ENCODE data around the gene CACHD1. TPM values are rescaled to one million over a fixed set of nuclear protein-coding genes. Genes with fewer than 3 reads are reported as not detected.

The CACHD1 gene
- total RNA-seq, 1 experiment from 2014 or later: 8.4 TPM

- Histone ChIP-seq H2AFZ (ENCODE audit: low read depth, low read length, poor library complexity, severe bottlenecking) (no peak overlapping the region), H3K27ac (ENCODE audit: low read depth, low read length) (no peak overlapping the region), H3K4me1 (ENCODE audit: control insufficient read depth in 1 of 2, insufficient read depth in 2 of 2, low read length in 2 of 2) (no peaks in the 10 kb centered on the region), H3K4me2 (ENCODE audit: low read length) (no peak overlapping the region), H3K27me3 (ENCODE audit: insufficient read depth, low read length) (no peaks in the 10 kb centered on the region), H3K9me3 (ENCODE audit: control insufficient read depth in 1 of 2, insufficient read depth in 1 of 2, low read depth in 1 of 2, low read length in 2 of 2) (no peaks in the 10 kb centered on the region), H3K9me2 (ENCODE audit: insufficient read depth) (no peaks in the 10 kb centered on the region), H3K36me3 (ENCODE audit: control insufficient read depth in 1 of 2, insufficient read depth in 2 of 2, low read length in 2 of 2) (no peaks in the 10 kb centered on the region), H4K20me1 (ENCODE audit: insufficient read depth) (no peaks in the 10 kb centered on the region), H3K9ac (ENCODE audit: low read length) (no peak overlapping the region), H3K4me3 (replicated peaks in 1 of 2; ENCODE audit: low read depth in 1 of 2, low read length in 2 of 2) (no peak overlapping the region), H3K79me2 (ENCODE audit: insufficient read depth, low read length) (no peaks in the 10 kb centered on the region; the same call in 1 of the 2 replicates)
- DNase-seq (ENCODE audit: low read depth, low spot score): no peak
- no peak for TF ChIP-seq YY1 (IDR thresholded peaks at IDR 0.05; ENCODE audit: extremely low read depth, insufficient replicate concordance, low read depth, low read length)
- no peak for TF ChIP-seq RAD21 (IDR thresholded peaks at IDR 0.05; ENCODE audit: low read depth)
- RAD21 ChIA-PET (ENCODE audit: low non-redundant PET in 1 of 2, low total read pairs in 2 of 2, uncharacterized antibody in 2 of 2, unreplicated experiment in 2 of 2): no interaction called here
- no peak for ATAC-seq
- CTCF ChIA-PET: interaction anchor here (0.5 kb wide), 1 partner anchor 15 kb away, joined by 3 read pairs; no protein-coding TSS in a partner anchor
- POLR2A ChIA-PET: no interaction called here
- intact Hi-C loops (cut with micrococcal nuclease): no loop called here
- no TSS peak for BruUV-seq (replicated peaks)
These were observed 25.9 kb downstream of the CACHD1 start for GRCh38 chr1:64495878-64496277.

GRCh38 chr1:64496606-64497005 lies 26.7 kb downstream of the CACHD1 start:
- RAD21 ChIA-PET (ENCODE audit: low non-redundant PET in 1 of 2, low total read pairs in 2 of 2, uncharacterized antibody in 2 of 2, unreplicated experiment in 2 of 2): no interaction called here
- Histone ChIP-seq H3K4me3 (replicated peaks in 1 of 2; ENCODE audit: low read depth in 1 of 2, low read length in 2 of 2) (no peak overlapping the region), H3K27ac (ENCODE audit: low read depth, low read length) (no peak overlapping the region), H3K9me2 (ENCODE audit: insufficient read depth) (no peaks in the 10 kb centered on the region), H2AFZ (ENCODE audit: low read depth, low read length, poor library complexity, severe bottlenecking) (no peak overlapping the region), H3K9me3 (ENCODE audit: control insufficient read depth in 1 of 2, insufficient read depth in 1 of 2, low read depth in 1 of 2, low read length in 2 of 2) (no peaks in the 10 kb centered on the region), H3K4me2 (ENCODE audit: low read length) (no peak overlapping the region), H3K4me1 (ENCODE audit: control insufficient read depth in 1 of 2, insufficient read depth in 2 of 2, low read length in 2 of 2) (no peaks in the 10 kb centered on the region), H4K20me1 (ENCODE audit: insufficient read depth) (no peaks in the 10 kb centered on the region), H3K9ac (ENCODE audit: low read length) (no peak overlapping the region), H3K27me3 (ENCODE audit: insufficient read depth, low read length) (no peaks in the 10 kb centered on the region), H3K36me3 (ENCODE audit: control insufficient read depth in 1 of 2, insufficient read depth in 2 of 2, low read length in 2 of 2) (no peaks in the 10 kb centered on the region), H3K79me2 (ENCODE audit: insufficient read depth, low read length) (no peaks in the 10 kb centered on the region; the same call in 1 of the 2 replicates)
- intact Hi-C loops (cut with micrococcal nuclease): no loop called here
- ATAC-seq (no peak), DNase-seq (ENCODE audit: low read depth, low spot score) (no peak)
- no TSS peak for BruUV-seq (replicated peaks)
- CTCF ChIA-PET: interaction anchor here (0.5 kb wide), 1 partner anchor 16 kb away, joined by 3 read pairs; no protein-coding TSS in a partner anchor
- POLR2A ChIA-PET: no interaction called here
- no peak for TF ChIP-seq SRF (IDR thresholded peaks at IDR 0.05; ENCODE audit: low read depth)
- TF ChIP-seq ZBTB33 (IDR thresholded peaks at IDR 0.05; ENCODE audit: extremely low read depth, insufficient replicate concordance, low read length): no peak
- no peak for TF ChIP-seq FOSL1 (IDR thresholded peaks at IDR 0.05; ENCODE audit: low read depth)
- TF ChIP-seq TCF7L2 (IDR thresholded peaks at IDR 0.05; ENCODE audit: borderline replicate concordance, extremely low read depth, insufficient read depth, insufficient read length): no peak
- TF ChIP-seq, protein P1, sequence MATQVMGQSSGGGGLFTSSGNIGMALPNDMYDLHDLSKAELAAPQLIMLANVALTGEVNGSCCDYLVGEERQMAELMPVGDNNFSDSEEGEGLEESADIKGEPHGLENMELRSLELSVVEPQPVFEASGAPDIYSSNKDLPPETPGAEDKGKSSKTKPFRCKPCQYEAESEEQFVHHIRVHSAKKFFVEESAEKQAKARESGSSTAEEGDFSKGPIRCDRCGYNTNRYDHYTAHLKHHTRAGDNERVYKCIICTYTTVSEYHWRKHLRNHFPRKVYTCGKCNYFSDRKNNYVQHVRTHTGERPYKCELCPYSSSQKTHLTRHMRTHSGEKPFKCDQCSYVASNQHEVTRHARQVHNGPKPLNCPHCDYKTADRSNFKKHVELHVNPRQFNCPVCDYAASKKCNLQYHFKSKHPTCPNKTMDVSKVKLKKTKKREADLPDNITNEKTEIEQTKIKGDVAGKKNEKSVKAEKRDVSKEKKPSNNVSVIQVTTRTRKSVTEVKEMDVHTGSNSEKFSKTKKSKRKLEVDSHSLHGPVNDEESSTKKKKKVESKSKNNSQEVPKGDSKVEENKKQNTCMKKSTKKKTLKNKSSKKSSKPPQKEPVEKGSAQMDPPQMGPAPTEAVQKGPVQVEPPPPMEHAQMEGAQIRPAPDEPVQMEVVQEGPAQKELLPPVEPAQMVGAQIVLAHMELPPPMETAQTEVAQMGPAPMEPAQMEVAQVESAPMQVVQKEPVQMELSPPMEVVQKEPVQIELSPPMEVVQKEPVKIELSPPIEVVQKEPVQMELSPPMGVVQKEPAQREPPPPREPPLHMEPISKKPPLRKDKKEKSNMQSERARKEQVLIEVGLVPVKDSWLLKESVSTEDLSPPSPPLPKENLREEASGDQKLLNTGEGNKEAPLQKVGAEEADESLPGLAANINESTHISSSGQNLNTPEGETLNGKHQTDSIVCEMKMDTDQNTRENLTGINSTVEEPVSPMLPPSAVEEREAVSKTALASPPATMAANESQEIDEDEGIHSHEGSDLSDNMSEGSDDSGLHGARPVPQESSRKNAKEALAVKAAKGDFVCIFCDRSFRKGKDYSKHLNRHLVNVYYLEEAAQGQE (IDR thresholded peaks at IDR 0.05; ENCODE audit: low read depth): no peak
- TF ChIP-seq EGR1 (IDR thresholded peaks at IDR 0.05; ENCODE audit: low read depth): no peak
- TF ChIP-seq SIN3A (IDR thresholded peaks at IDR 0.05; ENCODE audit: low read depth): no peak
- TF ChIP-seq EZH2 (IDR thresholded peaks at IDR 0.05): no peak
- TF ChIP-seq, protein P2, sequence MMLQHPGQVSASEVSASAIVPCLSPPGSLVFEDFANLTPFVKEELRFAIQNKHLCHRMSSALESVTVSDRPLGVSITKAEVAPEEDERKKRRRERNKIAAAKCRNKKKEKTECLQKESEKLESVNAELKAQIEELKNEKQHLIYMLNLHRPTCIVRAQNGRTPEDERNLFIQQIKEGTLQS (IDR thresholded peaks at IDR 0.05): no peak
- no peak for TF ChIP-seq CTCF (IDR thresholded peaks at IDR 0.05 in 2 of 3, conservative IDR thresholded peaks at IDR 0.05 in 1 of 3; ENCODE audit: borderline replicate concordance in 1 of 3, insufficient read depth in 1 of 3, low read depth in 2 of 3, low read length in 2 of 3)

Data from HCT116 (cell line).